ENCODE measurements around the gene OTOG.

OTOG gene

GRCh38 chr11:17533778-17534415 lies 13.2 kb upstream of the OTOG start:
- no peak for DNase-seq (ENCODE audit: low read depth in 1 of 2, low spot score in 1 of 2)
- in situ Hi-C loops (cut with HindIII; ENCODE audit: low pct_unique_long_range_greater_than_20kb, low sequenced_read_pairs): no loop called here
- no peak for TF ChIP-seq JUND (IDR thresholded peaks at IDR 0.05; ENCODE audit: low read depth)

DNA sequence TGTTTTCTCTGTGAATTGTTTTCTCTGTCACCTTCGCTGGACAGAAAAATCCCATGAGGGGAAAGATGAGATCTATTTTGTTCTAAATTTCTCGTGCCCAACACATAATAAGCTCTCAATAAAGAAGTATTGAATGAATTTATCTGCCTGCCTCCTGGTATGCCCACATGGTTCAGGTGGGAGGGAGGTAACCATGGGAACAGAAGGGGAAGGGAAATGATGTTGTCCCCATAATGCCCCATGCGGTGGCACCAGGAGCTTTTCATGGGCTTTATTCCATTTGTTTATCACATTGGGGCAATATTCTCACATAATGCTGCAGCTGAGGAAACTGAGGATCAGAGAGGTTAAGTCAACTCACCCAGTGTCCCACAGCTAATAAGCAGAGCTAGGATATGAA lies 11.6 kb upstream of the OTOG start:
- in situ Hi-C loops (cut with HindIII; ENCODE audit: low pct_unique_long_range_greater_than_20kb, low sequenced_read_pairs): no loop called here
- no peak for DNase-seq (ENCODE audit: low read depth in 1 of 2, low spot score in 1 of 2)

GRCh38 chr11:17537261-17537660 lies 9.8 kb upstream of the OTOG start:
- no peak for DNase-seq (ENCODE audit: low read depth in 1 of 2, low spot score in 1 of 2)
- in situ Hi-C loops (cut with HindIII; ENCODE audit: low pct_unique_long_range_greater_than_20kb, low sequenced_read_pairs): no loop called here
- TF ChIP-seq JUND (IDR thresholded peaks at IDR 0.05; ENCODE audit: low read depth): no peak

More for the DNA sequence above, 11.6 kb upstream of the OTOG start:
- no peak for TF ChIP-seq JUND (IDR thresholded peaks at IDR 0.05; ENCODE audit: low read depth)

DNA sequence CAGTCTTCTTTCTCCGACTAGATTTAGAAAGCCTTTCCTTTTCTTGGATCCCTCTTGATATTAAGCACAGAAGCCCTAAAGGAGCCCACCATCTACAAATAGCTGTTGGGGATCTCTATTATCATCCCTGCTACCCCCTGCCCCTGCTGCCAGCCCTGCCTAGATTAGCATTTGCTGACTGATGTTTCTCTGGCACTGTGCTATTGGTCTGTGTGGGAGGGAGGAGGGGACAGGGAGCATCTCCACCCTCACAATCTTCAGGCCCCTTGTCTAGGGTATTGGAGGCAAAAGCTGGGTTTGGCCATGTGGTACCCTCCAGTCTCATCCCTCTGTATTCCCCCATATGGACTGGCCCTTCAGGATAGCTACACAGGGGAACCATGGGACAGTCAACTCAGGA lies 9.0 kb upstream of the OTOG start:
- in situ Hi-C loops (cut with HindIII; ENCODE audit: low pct_unique_long_range_greater_than_20kb, low sequenced_read_pairs): no loop called here
- TF ChIP-seq JUND (IDR thresholded peaks at IDR 0.05; ENCODE audit: low read depth): no peak
- no peak for DNase-seq (ENCODE audit: low read depth in 1 of 2, low spot score in 1 of 2)

GRCh38 chr11:17538731-17539130 lies 8.3 kb upstream of the OTOG start:
- peak in 1 of 2 experiments; percentile 29 for DNase-seq (ENCODE audit: low read depth in 1 of 2, low spot score in 1 of 2)
- TF ChIP-seq JUND (IDR thresholded peaks at IDR 0.05; ENCODE audit: low read depth): no peak
- in situ Hi-C loops (cut with HindIII; ENCODE audit: low pct_unique_long_range_greater_than_20kb, low sequenced_read_pairs): no loop called here

DNA sequence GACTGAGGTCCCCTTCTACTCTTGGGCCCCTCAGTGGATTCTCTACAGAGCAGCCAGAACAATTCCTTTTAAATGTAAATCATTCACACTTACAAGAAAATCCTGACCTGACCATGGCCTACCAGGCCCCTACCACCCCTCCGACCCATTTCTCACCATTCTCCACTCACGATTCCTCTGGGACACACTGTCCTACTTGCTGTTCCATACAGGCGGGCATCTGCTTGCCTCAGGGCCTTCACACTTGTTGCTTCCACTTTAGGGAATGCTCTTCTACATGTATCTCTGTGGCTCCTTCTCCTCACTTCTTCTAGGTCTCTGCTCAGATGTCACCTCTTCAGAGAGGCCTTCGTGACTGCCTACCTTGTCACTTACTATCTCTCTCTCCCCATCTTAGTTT lies 6.3 kb upstream of the OTOG start:
- TF ChIP-seq JUND (IDR thresholded peaks at IDR 0.05; ENCODE audit: low read depth): no peak
- no peak for DNase-seq (ENCODE audit: low read depth in 1 of 2, low spot score in 1 of 2)
- in situ Hi-C loops (cut with HindIII; ENCODE audit: low pct_unique_long_range_greater_than_20kb, low sequenced_read_pairs): no loop called here

GRCh38 chr11:17541330-17541885 lies 5.7 kb upstream of the OTOG start:
- in situ Hi-C loops (cut with HindIII; ENCODE audit: low pct_unique_long_range_greater_than_20kb, low sequenced_read_pairs): no loop called here
- DNase-seq (ENCODE audit: low read depth in 1 of 2, low spot score in 1 of 2): peak; percentile 10 to 28
- TF ChIP-seq JUND (IDR thresholded peaks at IDR 0.05; ENCODE audit: low read depth): no peak

- in situ Hi-C loops (cut with HindIII; ENCODE audit: low pct_unique_long_range_greater_than_20kb, low sequenced_read_pairs): no loop called here
- no peak for TF ChIP-seq JUND (IDR thresholded peaks at IDR 0.05; ENCODE audit: low read depth)
- DNase-seq (ENCODE audit: low read depth in 1 of 2, low spot score in 1 of 2): no peak
Measured at GRCh38 chr11:17542249-17542648, 4.8 kb upstream of the OTOG start.

- DNase-seq (ENCODE audit: low read depth in 1 of 2, low spot score in 1 of 2): no peak
- TF ChIP-seq JUND (IDR thresholded peaks at IDR 0.05; ENCODE audit: low read depth): no peak
- in situ Hi-C loops (cut with HindIII; ENCODE audit: low pct_unique_long_range_greater_than_20kb, low sequenced_read_pairs): no loop called here
Measured at GRCh38 chr11:17543041-17543440, 4.0 kb upstream of the OTOG start.

- no peak for DNase-seq (ENCODE audit: low read depth in 1 of 2, low spot score in 1 of 2)
- TF ChIP-seq JUND (IDR thresholded peaks at IDR 0.05; ENCODE audit: low read depth): no peak
- in situ Hi-C loops (cut with HindIII; ENCODE audit: low pct_unique_long_range_greater_than_20kb, low sequenced_read_pairs): no loop called here
Measured at GRCh38 chr11:17543574-17544180, 3.4 kb upstream of the OTOG start.

DNA sequence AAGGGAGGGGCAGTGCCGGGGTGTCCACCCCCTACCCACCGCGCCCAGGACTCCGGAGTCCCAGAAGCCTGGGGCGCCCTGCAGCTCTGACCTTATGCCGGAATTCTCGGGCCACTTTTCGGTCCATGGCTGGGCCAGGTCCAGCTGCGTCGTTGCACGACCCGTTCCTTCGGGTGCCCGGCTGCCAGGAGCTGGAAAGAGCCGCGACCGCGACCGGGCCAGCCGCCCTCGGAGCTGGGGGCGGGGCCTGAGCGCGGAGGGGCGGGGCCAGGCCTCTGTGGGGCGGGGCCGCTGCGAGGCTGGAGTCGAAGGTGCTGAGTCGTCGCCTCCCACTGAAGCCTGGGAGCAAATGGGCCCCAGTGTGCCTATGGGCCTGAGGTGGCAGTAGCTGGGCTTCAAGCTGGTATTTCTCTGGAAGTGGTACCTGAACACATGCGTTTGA lies 2.9 kb upstream of the OTOG start, which contains the start of gene USH1C:
Gene USH1C, minus strand, starts transcription at position 236 of the 442 bp plus-strand sequence. Its CDS starts 109 bp downstream, at position 127.
- in situ Hi-C loops (cut with HindIII; ENCODE audit: low pct_unique_long_range_greater_than_20kb, low sequenced_read_pairs): no loop called here
- peak; percentile 68 to 73 for DNase-seq (ENCODE audit: low read depth in 1 of 2, low spot score in 1 of 2)
- no peak for TF ChIP-seq JUND (IDR thresholded peaks at IDR 0.05; ENCODE audit: low read depth)

DNA sequence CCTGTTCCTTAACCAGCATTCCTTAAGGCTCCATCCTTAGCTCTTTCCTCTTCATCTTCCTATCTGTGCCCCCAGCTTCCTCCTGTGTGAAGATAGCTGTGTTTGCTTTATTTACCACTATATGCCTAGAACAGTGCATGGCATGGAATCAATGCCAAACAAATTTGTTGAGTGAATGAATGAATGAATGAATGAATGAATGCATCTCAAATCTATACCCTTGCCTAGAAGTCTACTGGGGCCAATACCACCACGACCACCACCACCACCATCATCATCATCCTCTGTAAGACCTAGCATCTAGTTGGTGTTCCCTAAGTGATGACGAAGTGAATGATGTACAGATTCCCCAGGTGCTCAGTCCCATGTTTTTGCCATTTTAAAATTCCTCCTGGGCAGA lies 819 bp upstream of the OTOG start:
- in situ Hi-C loops (cut with HindIII; ENCODE audit: low pct_unique_long_range_greater_than_20kb, low sequenced_read_pairs): no loop called here
- DNase-seq (ENCODE audit: low read depth in 1 of 2, low spot score in 1 of 2): no peak
- no peak for TF ChIP-seq JUND (IDR thresholded peaks at IDR 0.05; ENCODE audit: low read depth)

DNA sequence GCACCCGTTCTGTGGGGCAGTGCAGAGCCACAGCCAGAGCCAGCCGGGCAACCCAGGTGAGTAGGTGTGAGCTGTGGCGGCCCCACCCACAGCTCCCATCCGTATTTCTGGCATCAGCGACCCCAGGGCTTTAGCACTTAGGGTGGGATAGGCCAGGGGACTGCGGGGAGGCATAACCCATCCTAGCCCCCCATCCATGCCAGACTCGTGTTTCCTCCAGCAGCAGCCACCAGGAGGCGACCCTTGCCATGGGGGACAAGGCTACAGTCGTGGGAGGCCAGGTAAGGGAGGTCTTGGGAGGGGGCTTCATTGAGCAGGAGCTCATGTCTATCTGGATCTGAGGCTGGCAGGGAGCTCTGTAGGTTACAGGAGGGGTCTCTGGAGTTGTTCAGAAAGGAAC lies 873 bp downstream of the OTOG start:
- no peak for DNase-seq (ENCODE audit: low read depth in 1 of 2, low spot score in 1 of 2)
- in situ Hi-C loops (cut with HindIII; ENCODE audit: low pct_unique_long_range_greater_than_20kb, low sequenced_read_pairs): no loop called here
- TF ChIP-seq JUND (IDR thresholded peaks at IDR 0.05; ENCODE audit: low read depth): no peak
